Activated B cell treated with CpG ODN at 0.5 μM for 24 hours (primary cell): ENCODE measurements around the gene PKP1. TPM values are rescaled to one million over a fixed set of nuclear protein-coding genes. Genes with fewer than 3 reads are reported as not detected.

Source experiments
- ATAC-seq: fragments of 200-7000 bp; cut with Tn5 transposase; one replicate; pipeline ENCODE4 v1.10.0; 2021; ENCODE audit warnings: low read depth, mild to moderate bottlenecking, moderate library complexity
- CTCF ChIA-PET: fragments of 350-600 bp; sonication (Branson Sonifier 250); formaldehyde crosslinking; loops from one replicate; lab custom pipeline; 2021; ENCODE audit warnings: antibody characterized with exemption; lab: Charles Lee
- POLR2A ChIA-PET: fragments of 350-600 bp; sonication (Branson Sonifier 250); formaldehyde crosslinking; loops from one replicate; lab custom pipeline; 2021; ENCODE audit warnings: antibody characterized with exemption; lab: Charles Lee
- DNase-seq: peaks from one replicate; pipeline ENCODE4 v3.0.0; 2022
- H3K27ac Mint-ChIP-seq: one replicate; pipeline ENCODE4 v1.8.0; 2020; ENCODE audit warnings: mixed read lengths
- H3K27me3 Mint-ChIP-seq: one replicate; pipeline ENCODE4 v1.8.0; 2021; ENCODE audit warnings: mixed read lengths
- H3K36me3 Mint-ChIP-seq: one replicate; pipeline ENCODE4 v1.8.0; 2021; ENCODE audit warnings: low read depth, mixed read lengths
- H3K4me1 Mint-ChIP-seq: one replicate; pipeline ENCODE4 v1.8.0; 2021; ENCODE audit warnings: mixed read lengths
- H3K4me3 Mint-ChIP-seq: one replicate; pipeline ENCODE4 v1.8.0; 2020; ENCODE audit warnings: mild to moderate bottlenecking, mixed read lengths
- H3K9me3 Mint-ChIP-seq: one replicate; pipeline ENCODE4 v1.8.0; 2020; ENCODE audit warnings: mixed read lengths
- CTCF ChIP-seq: fragments of 200-600 bp; IDR thresholded peaks from one replicate; pipeline ENCODE4 v1.8.0; 2022; ENCODE audit warnings: antibody characterized with exemption, mild to moderate bottlenecking
- intact Hi-C: fragments of 100-400 bp; cut with micrococcal nuclease; formaldehyde crosslinking; loops from one replicate; pipeline ENCODE4 v1.15.1; 2024
- total RNA-seq: library from RNA; stranded (reverse); gene quantifications from 2 replicates; pipeline ENCODE4 v1.2.3, GENCODE V29; 2022

PKP1 gene
- total RNA-seq, 1 donor from 2014 or later: not detected

GRCh38 chr1:201355471-201355870 is 72.2 kb downstream of the PKP1 start:
- Mint-ChIP-seq H3K9me3 (no peaks in the 10 kb centered on the region), H3K27me3 (peaks cover 16% of the 10 kb centered on the region), H3K4me1 (no peaks in the 10 kb centered on the region), H3K4me3 (no peak overlapping the region), H3K27ac (no peak overlapping the region), H3K36me3 (no peaks in the 10 kb centered on the region)
- CTCF ChIA-PET: no interaction called here
- ATAC-seq (no peak), DNase-seq (no peak)
- POLR2A ChIA-PET: no interaction called here
- intact Hi-C loops: no loop called here
- no peak for TF ChIP-seq CTCF

GRCh38 chr1:201356236-201356635 is 72.9 kb downstream of the PKP1 start:
- DNase-seq (no peak), ATAC-seq (no peak)
- intact Hi-C loops: no loop called here
- no peak overlapping the region for H3K4me3 Mint-ChIP-seq
- ChIA-PET POLR2A (no interaction called here), CTCF (no interaction called here)
- no peaks in the 10 kb centered on the region for H3K9me3 Mint-ChIP-seq
- no peak overlapping the region for H3K27ac Mint-ChIP-seq
- no peaks in the 10 kb centered on the region for H3K4me1 Mint-ChIP-seq
- peaks cover 13% of the 10 kb centered on the region for H3K27me3 Mint-ChIP-seq
- no peak for TF ChIP-seq CTCF
- no peaks in the 10 kb centered on the region for H3K36me3 Mint-ChIP-seq

GRCh38 chr1:201356701-201357100 is 73.4 kb downstream of the PKP1 start:
- Mint-ChIP-seq H3K27me3 (peaks cover 9% of the 10 kb centered on the region), H3K27ac (no peak overlapping the region), H3K4me3 (no peak overlapping the region), H3K4me1 (no peaks in the 10 kb centered on the region), H3K9me3 (no peaks in the 10 kb centered on the region), H3K36me3 (no peaks in the 10 kb centered on the region)
- CTCF ChIA-PET: no interaction called here
- POLR2A ChIA-PET: no interaction called here
- no peak for TF ChIP-seq CTCF
- intact Hi-C loops: no loop called here
- ATAC-seq (no peak), DNase-seq (no peak)

- Mint-ChIP-seq H3K4me3 (no peak overlapping the region), H3K9me3 (no peaks in the 10 kb centered on the region), H3K27me3 (peaks cover 14% of the 10 kb centered on the region), H3K4me1 (no peaks in the 10 kb centered on the region), H3K27ac (no peak overlapping the region), H3K36me3 (no peaks in the 10 kb centered on the region)
- intact Hi-C loops: no loop called here
- ChIA-PET POLR2A (no interaction called here), CTCF (no interaction called here)
- no peak for DNase-seq
- no peak for TF ChIP-seq CTCF
- no peak for ATAC-seq
Measured at GRCh38 chr1:201357211-201357610, 73.9 kb downstream of the PKP1 start.

- ATAC-seq (no peak), DNase-seq (no peak)
- Mint-ChIP-seq H3K4me3 (no peak overlapping the region), H3K9me3 (no peaks in the 10 kb centered on the region), H3K27ac (no peak overlapping the region), H3K36me3 (no peaks in the 10 kb centered on the region), H3K4me1 (no peaks in the 10 kb centered on the region), H3K27me3 (peaks cover 19% of the 10 kb centered on the region)
- ChIA-PET POLR2A (no interaction called here), CTCF (no interaction called here)
- intact Hi-C loops: no loop called here
- TF ChIP-seq CTCF: no peak
Measured at GRCh38 chr1:201357636-201358348, 74.5 kb downstream of the PKP1 start.
